GM06990 (cell line): ENCODE data around the gene GEN1.

Experiments
- DNase-seq: peaks from one replicate; pipeline ENCODE4 v3.0.0-alpha.2; 2011; ENCODE audit not compliant: insufficient read length; ENCODE audit errors: extremely low read depth
- H3K27me3 ChIP-seq: replicated peaks from 2 replicates; pipeline ENCODE4 v1.6.0; 2011; ENCODE audit warnings: low read length; ENCODE audit not compliant: control insufficient read depth, insufficient read depth
- H3K36me3 ChIP-seq: 2 replicates; pipeline ENCODE4 v1.5.1; 2011; ENCODE audit warnings: low read length; ENCODE audit not compliant: control insufficient read depth, insufficient read depth
- H3K4me3 ChIP-seq: replicated peaks from 2 replicates; pipeline ENCODE4 v1.5.1; 2011; ENCODE audit warnings: low read depth, mild to moderate bottlenecking, control low read depth, low read length
- TF ChIP-seq, protein P1 (sequence below): IDR thresholded peaks from 2 replicates; pipeline ENCODE4 v1.5.1; 2011; ENCODE audit warnings: low read length, control low read depth, mild to moderate bottlenecking, inconsistent platforms; ENCODE audit not compliant: insufficient read depth, poor library complexity, severe bottlenecking

Gene GEN1

DNA sequence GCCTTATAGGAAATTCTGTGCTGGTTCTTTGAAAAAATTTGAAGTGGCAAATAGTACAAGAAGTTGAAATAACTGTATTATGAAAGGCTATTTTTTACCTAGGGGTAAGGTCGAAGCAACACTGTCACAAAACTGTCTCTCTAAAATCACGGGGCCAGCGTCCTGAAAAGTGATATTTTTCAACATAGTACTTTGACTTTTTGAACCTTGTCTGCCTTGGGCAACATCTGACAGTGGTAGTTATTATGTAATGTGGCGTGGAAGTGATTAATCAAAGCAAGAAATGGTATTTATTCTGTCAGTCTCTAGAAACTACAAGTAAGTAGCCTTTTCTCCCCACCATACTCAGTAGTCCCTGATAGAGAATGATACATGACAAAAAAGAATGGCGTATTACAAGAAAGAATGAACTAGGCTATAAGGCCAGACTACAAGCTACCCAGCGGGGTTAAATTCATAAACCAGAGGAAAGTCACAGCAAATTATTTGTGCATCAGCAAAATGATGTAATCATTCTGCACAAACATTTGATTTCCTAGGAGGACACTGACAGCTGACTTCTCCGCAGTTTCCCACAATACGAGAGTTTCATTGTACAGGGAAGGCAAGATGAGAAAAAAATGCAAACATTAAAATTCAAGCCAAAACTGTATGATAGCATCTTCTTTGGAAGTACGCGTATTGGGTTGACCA is 9.8 kb downstream of the GEN1 start:
- Histone ChIP-seq H3K27me3 (no peaks in the 10 kb centered on the region), H3K4me3 (no peak overlapping the region), H3K36me3 (no peaks in the 10 kb centered on the region; the same call in none of the 2 replicates)
- TF ChIP-seq, protein P1, sequence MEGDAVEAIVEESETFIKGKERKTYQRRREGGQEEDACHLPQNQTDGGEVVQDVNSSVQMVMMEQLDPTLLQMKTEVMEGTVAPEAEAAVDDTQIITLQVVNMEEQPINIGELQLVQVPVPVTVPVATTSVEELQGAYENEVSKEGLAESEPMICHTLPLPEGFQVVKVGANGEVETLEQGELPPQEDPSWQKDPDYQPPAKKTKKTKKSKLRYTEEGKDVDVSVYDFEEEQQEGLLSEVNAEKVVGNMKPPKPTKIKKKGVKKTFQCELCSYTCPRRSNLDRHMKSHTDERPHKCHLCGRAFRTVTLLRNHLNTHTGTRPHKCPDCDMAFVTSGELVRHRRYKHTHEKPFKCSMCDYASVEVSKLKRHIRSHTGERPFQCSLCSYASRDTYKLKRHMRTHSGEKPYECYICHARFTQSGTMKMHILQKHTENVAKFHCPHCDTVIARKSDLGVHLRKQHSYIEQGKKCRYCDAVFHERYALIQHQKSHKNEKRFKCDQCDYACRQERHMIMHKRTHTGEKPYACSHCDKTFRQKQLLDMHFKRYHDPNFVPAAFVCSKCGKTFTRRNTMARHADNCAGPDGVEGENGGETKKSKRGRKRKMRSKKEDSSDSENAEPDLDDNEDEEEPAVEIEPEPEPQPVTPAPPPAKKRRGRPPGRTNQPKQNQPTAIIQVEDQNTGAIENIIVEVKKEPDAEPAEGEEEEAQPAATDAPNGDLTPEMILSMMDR = no peak
- no peak for DNase-seq

DNA sequence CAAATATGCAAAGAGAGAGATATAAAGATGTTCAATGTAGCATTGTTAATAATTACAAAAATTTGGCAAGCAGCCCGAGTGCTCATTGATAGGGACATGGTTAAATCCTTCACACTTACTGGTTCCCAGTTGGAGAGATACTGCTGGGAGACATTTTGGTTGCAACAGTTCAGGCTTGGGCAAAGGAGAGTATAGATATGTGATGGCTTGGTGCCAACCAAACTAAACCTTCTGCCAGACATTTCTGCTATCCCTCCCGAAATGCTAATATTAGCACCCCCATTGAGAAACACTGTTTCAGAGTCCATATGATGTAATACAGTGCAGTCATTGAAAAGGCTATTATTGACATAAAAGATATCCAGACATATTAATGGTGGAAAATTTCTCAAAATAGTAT is 11.5 kb downstream of the GEN1 start:
- no peak for DNase-seq
- no peaks in the 10 kb centered on the region; the same call in none of the 2 replicates for H3K36me3 ChIP-seq

DNA sequence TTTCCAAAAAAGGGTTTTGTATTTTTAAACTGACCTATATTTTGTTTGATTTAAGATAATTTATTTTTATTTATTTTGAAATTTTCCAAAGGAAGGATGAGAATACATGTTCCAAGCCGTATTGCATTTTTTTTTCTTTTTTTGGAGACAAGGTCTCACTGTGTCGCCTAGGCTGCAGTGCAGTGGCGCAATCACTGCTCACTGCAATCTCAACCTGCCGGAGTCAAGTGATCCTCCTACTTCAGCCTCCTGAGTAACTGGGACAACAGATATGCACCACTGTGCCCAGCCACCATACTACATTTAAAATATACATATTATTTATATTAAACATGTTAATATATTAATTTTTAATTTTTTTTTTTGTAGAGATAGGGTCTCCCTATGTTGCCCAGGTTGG is 15.0 kb downstream of the GEN1 start:
- no peak for DNase-seq
- Histone ChIP-seq H3K36me3 (no peaks in the 10 kb centered on the region; the same call in 1 of the 2 replicates), H3K27me3 (no peaks in the 10 kb centered on the region), H3K4me3 (no peak overlapping the region)
- TF ChIP-seq, protein P1 = no peak

More for the DNA sequence above, 11.5 kb downstream of the GEN1 start:
- H3K27me3 ChIP-seq = no peaks in the 10 kb centered on the region
- H3K4me3 ChIP-seq = no peak overlapping the region
- TF ChIP-seq, protein P1 = no peak

DNA sequence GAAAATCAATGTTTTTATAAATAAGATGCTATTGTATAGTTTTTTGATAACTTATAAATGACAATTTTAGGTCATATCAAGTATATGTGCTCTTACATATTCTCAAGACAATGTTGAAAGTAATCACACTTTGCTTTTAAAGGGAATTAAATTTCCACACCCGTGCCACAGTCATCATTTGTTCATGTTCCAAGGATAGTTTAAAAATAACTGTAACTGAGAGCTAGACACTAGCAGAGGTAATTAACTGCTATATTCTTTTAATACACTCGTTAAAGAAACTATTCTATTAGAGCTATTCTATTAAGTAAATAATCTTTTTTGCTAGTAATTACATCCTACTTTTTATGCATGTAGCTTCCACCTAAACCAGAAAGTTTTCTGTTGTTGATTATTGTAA is 18.0 kb downstream of the GEN1 start:
- no peak overlapping the region for H3K4me3 ChIP-seq
- no peaks in the 10 kb centered on the region for H3K27me3 ChIP-seq
- DNase-seq = no peak
- TF ChIP-seq, protein P1 = no peak
- H3K36me3 ChIP-seq = no peaks in the 10 kb centered on the region

DNA sequence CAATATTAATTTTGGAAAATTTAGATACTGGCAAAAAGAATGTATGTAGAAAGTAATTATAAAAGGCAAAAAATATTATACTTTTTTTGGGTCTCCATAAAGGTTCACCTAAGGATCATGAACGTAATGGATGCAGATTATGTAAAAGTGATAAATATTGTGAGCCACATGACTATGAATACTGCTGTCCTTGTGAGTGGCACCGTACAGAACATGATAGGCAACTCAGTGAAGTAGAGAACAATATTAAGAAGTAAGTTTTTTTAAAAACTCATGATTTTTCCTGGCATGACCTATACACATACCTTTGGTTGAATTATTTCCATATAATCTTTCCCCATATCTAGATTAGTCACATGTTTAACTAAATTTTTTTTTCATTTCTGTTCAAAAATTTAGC is 18.6 kb downstream of the GEN1 start:
- H3K27me3 ChIP-seq = no peaks in the 10 kb centered on the region
- no peak for DNase-seq
- H3K4me3 ChIP-seq = no peak overlapping the region
- H3K36me3 ChIP-seq = no peaks in the 10 kb centered on the region
- TF ChIP-seq, protein P1 = no peak
